GM19324 (cell line): Measurements from ENCODE around the gene RAB27A.
"Not testable (repeated sequence)": the region's sequence is repeated elsewhere in the genome, so short reads cannot be mapped to it uniquely, and the experiment has no call there.

Source experiments
- ATAC-seq: cut with Tn5 transposase; IDR thresholded peaks from one replicate; pipeline ENCODE4 v1.9.1; 2021; ENCODE audit warnings: mild to moderate bottlenecking, moderate library complexity; ENCODE audit not compliant: unreplicated experiment, low FRiP score

Gene RAB27A

GRCh38 chr15:55253580-55253979 lies 36.0 kb downstream of the RAB27A start:
- no peak for ATAC-seq

- ATAC-seq = not testable (repeated sequence)
Measured at GRCh38 chr15:55252201-55252600, 37.4 kb downstream of the RAB27A start.

- ATAC-seq = no peak
Measured at GRCh38 chr15:55250941-55251340, 38.7 kb downstream of the RAB27A start.

- no peak for ATAC-seq
Measured at GRCh38 chr15:55250392-55250791, 39.2 kb downstream of the RAB27A start.

- ATAC-seq = not testable (repeated sequence)
Measured at GRCh38 chr15:55249885-55250284, 39.7 kb downstream of the RAB27A start.

- ATAC-seq = no peak
Measured at GRCh38 chr15:55248895-55249294, 40.7 kb downstream of the RAB27A start.

GRCh38 chr15:55247766-55248427 lies 41.7 kb downstream of the RAB27A start:
- ATAC-seq = no peak

GRCh38 chr15:55247311-55247710 lies 42.3 kb downstream of the RAB27A start:
- no peak for ATAC-seq

GRCh38 chr15:55246567-55246966 lies 43.0 kb downstream of the RAB27A start:
- no peak for ATAC-seq

GRCh38 chr15:55245059-55245458 lies 44.6 kb downstream of the RAB27A start:
- ATAC-seq = no peak

GRCh38 chr15:55241891-55242290 lies 47.7 kb downstream of the RAB27A start:
- no peak for ATAC-seq

GRCh38 chr15:55241186-55241585 lies 48.4 kb downstream of the RAB27A start:
- no peak for ATAC-seq

GRCh38 chr15:55240125-55240760 lies 49.4 kb downstream of the RAB27A start:
- ATAC-seq = no peak

GRCh38 chr15:55239440-55240124 lies 50.0 kb downstream of the RAB27A start:
- no peak for ATAC-seq

GRCh38 chr15:55238877-55239276 lies 50.7 kb downstream of the RAB27A start:
- ATAC-seq = no peak

GRCh38 chr15:55237219-55238130 lies 52.1 kb downstream of the RAB27A start:
- ATAC-seq = no peak

- ATAC-seq = no peak
Measured at GRCh38 chr15:55235546-55236036, 54.0 kb downstream of the RAB27A start.

GRCh38 chr15:55234800-55235104 lies 54.9 kb downstream of the RAB27A start:
- no peak for ATAC-seq

GRCh38 chr15:55234104-55234799 lies 55.4 kb downstream of the RAB27A start:
- ATAC-seq = no peak

GRCh38 chr15:55231455-55231854 lies 58.2 kb downstream of the RAB27A start:
- ATAC-seq = no peak
